SK-N-MC (cell line): ENCODE results near the gene RMND5A.

Experiments used
- EZH2 ChIP-seq: fragments of 200-600 bp; sonication (generic); IDR thresholded peaks from one replicate; pipeline ENCODE4 v1.6.1; 2017; ENCODE audit warnings: antibody characterized with exemption
- FOXP2 ChIP-seq: optimal IDR thresholded peaks from 2 replicates; pipeline ENCODE3; 2011; ENCODE audit warnings: mild to moderate bottlenecking, moderate library complexity; ENCODE audit not compliant: insufficient read depth; ENCODE audit errors: extremely low read length, control extremely low read depth
- POLR2AphosphoS5 ChIP-seq: IDR thresholded peaks from 2 replicates; pipeline ENCODE4 v1.6.1; 2012; ENCODE audit warnings: mild to moderate bottlenecking, low read depth, low read length, borderline replicate concordance

GRCh38 chr2:86778957-86779356, 58.9 kb downstream of the RMND5A start:
- TF ChIP-seq POLR2AphosphoS5 (no peak), EZH2 (no peak), FOXP2 (no peak)
